ENCODE results near the gene BRINP3.

- TF ChIP-seq ETS1 (IDR thresholded peaks at IDR 0.05) = no peak
- peak; percentile 27 to 37; a peak in 2 of 4 replicates for TF ChIP-seq CTCF (conservative IDR thresholded peaks at IDR 0.05; ENCODE audit: low read depth in 2 of 2)
- TF ChIP-seq JUNB (IDR thresholded peaks at IDR 0.05; ENCODE audit: unreplicated experiment) = no peak
- no peak for TF ChIP-seq EZH2phosphoT487 (IDR thresholded peaks at IDR 0.05; ENCODE audit: unreplicated experiment)
- TF ChIP-seq CREB1 (CRISPR knock-in tag; IDR thresholded peaks at IDR 0.05; ENCODE audit: low read depth) = no peak
- TF ChIP-seq REST (IDR thresholded peaks at IDR 0.05; ENCODE audit: unreplicated experiment) = no peak
- TF ChIP-seq POLR2AphosphoS5 (IDR thresholded peaks at IDR 0.05; ENCODE audit: low read depth) = no peak
- TF ChIP-seq EZH2 (IDR thresholded peaks at IDR 0.05; ENCODE audit: low read depth, unreplicated experiment) = no peak
- TF ChIP-seq STAT1 (IDR thresholded peaks at IDR 0.05; ENCODE audit: unreplicated experiment) = no peak
- TF ChIP-seq ZNF331 (CRISPR knock-in tag; IDR thresholded peaks at IDR 0.05; ENCODE audit: low read depth) = no peak
- TF ChIP-seq ZNF114 (CRISPR knock-in tag; IDR thresholded peaks at IDR 0.05) = no peak
- TF ChIP-seq ZNF462 (CRISPR knock-in tag; IDR thresholded peaks at IDR 0.05) = no peak
- no peak for TF ChIP-seq NANOG (IDR thresholded peaks at IDR 0.05; ENCODE audit: borderline replicate concordance)
These were observed 41.0 kb downstream of the BRINP3 start for GRCh38 chr1:190436615-190437014.
